CD4-positive, alpha-beta T cell treated with Interleukin-17A for 1 hour (primary cell): Measurements from ENCODE around the gene DGKH.
"Not testable (repeated sequence)": the region's sequence is repeated elsewhere in the genome, so short reads cannot be mapped to it uniquely, and the experiment has no call there.

ENCODE experiments used
- DNase-seq: peaks from one replicate; pipeline ENCODE4 v3.0.0-alpha.2; 2020

Gene DGKH

GRCh38 chr13:42119041-42119440, 70.6 kb downstream of the DGKH start:
- DNase-seq: no peak

GRCh38 chr13:42119875-42120274, 71.4 kb downstream of the DGKH start:
- no peak for DNase-seq

DNA sequence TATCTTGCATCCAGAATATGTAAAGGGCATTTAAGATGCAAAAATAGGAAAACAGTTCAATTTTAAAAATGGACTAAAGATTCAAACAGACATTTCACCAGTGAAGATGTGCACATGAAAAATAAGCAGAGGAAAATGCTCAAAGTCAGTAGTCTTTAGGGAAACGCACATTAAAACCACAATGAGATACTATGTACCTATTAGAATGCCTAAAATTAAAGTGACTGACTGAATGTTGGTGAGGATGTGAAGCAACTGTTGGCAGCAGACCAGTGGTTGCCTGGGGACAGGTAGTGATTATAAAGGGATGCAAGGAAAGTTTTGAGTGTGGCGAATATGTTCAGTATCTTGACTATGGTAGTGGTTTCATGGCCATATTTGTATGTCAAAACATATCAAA, 75.2 kb downstream of the DGKH start:
- DNase-seq: no peak

GRCh38 chr13:42125046-42125445, 76.6 kb downstream of the DGKH start:
- DNase-seq: no peak

GRCh38 chr13:42127047-42127446, 78.6 kb downstream of the DGKH start:
- DNase-seq: no peak

DNA sequence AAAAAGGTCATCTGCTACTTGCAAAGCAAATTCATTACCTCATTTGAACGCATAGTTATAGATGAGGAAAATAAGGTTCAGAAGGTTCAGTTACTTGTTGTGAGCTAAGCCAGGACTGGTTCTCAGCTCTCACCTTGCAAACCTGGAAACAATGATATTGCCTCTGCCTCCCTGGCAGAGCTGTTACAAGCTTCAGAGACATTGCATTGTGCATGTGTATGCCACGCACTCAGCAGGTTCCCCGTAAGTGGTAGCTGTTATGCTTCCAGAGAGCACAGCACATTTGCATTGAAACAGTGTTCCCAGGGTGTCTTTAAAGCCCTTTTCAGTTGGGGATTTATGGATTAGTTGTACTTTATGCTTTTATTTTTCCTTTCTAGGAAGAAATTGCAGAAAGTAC, 80.6 kb downstream of the DGKH start:
- DNase-seq: no peak

GRCh38 chr13:42136518-42136917, 88.1 kb downstream of the DGKH start:
- no peak for DNase-seq

DNA sequence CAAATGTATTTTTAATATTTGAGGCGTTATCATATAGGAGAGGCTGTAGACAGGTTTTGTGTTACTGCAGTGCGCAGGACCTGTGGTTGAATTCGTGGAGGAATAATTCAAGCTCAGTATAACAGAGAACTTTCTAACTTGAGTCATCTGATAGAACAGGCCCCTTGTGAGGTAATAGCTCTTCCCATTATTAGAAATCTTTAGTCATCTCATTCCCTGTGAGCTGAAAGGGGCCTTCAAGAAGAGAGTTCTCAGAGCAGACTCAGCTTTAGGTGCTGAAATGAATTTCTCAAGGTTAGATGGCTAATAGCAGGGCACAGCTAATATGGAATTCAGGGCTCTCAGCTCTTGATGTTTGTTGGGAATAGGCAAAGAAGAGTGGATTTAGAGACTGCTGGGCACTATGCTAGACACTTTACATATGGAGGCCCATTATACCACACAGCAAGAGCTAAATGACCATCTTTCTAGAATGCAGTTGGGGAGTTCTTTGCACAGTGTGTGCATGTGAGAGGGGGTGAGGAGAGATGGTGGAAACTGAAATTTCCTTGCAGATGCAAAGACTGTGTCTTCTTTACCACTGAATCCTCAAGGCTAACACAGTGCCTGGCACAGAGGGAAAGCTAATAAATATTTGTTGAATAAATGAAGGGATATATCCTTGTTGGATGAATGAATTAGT, 89.5 kb downstream of the DGKH start:
- DNase-seq: no peak

GRCh38 chr13:42140494-42140893, 92.0 kb downstream of the DGKH start:
- DNase-seq: no peak

GRCh38 chr13:42141052-42141451, 92.6 kb downstream of the DGKH start:
- not testable (repeated sequence) for DNase-seq

DNA sequence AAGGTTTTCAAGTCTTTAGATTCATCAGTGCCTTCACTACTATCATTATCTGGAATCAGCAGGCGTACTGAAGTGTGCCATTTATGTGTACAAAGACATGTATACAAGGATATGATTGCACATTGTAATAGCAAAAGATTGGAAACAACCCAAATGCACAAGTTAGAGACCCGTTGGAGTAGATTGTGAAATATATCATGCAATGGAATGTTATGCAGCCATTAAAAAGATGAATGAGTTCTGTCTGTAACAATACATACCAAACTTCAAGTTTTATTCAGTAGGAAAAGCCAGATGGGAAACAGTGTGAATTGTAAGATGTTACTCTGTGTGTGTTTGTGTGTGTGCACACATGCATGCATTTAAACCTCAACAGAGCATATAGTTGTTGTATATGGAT, 97.9 kb downstream of the DGKH start:
- no peak for DNase-seq

DNA sequence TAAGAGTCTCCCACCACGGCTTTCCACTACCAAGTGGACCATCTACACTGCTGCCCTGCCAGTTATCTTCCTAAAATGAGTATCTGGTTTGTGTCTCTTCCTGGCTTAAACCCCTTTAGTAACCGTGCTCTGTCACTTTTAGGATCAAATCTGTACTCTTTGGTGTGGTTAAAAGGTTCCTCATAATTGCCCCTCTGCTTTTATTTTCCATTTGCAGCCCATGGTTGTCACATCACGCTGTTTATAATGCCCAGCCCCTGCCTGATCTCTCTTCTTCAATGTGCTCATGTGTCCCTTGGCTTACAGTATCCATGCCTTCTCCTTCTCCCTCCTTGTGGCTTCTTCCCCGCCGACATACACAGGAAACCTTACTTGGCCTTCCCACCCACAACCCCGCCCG, 100.1 kb downstream of the DGKH start:
- no peak for DNase-seq

DNA sequence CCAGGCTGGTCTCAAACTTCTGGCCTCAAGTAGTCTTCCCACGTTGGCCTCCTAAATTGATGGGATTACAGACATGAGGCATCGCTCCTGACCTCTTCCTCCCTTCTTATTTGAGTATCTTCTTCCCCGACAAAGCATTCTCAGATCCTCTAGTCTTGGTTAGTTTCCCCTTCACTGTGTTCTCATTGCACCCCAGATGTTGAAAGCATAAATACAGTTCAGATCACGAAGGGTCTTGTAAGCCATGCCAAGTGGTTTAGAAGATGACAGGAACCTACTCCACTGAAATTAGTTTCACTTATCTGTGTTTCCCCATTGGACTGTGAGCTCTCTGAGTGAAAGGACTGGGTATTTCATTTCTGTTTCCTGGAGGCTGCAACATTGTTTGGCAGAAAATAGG, 100.7 kb downstream of the DGKH start:
- no peak for DNase-seq

DNA sequence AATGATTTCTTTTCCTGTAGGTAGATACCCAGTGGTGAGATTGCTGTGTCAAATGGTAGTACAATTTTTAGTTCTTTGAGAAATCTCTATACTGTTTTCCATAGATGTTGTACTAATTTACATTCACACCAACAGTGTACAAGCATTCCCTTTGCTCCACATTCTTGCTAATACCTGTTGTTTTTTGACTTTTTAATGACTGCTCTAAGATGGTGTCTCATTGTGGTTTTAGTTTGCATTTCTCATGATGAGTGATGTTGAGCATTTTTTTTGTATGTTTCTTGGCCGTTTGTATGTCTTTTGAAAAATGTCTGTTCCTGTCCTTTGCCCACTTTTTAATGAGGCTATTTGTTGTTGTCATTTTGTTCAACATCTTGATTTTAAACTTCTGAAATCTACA, 103.3 kb downstream of the DGKH start:
- DNase-seq: no peak

- no peak for DNase-seq
These were observed 104.0 kb downstream of the DGKH start for GRCh38 chr13:42152495-42152894.

DNA sequence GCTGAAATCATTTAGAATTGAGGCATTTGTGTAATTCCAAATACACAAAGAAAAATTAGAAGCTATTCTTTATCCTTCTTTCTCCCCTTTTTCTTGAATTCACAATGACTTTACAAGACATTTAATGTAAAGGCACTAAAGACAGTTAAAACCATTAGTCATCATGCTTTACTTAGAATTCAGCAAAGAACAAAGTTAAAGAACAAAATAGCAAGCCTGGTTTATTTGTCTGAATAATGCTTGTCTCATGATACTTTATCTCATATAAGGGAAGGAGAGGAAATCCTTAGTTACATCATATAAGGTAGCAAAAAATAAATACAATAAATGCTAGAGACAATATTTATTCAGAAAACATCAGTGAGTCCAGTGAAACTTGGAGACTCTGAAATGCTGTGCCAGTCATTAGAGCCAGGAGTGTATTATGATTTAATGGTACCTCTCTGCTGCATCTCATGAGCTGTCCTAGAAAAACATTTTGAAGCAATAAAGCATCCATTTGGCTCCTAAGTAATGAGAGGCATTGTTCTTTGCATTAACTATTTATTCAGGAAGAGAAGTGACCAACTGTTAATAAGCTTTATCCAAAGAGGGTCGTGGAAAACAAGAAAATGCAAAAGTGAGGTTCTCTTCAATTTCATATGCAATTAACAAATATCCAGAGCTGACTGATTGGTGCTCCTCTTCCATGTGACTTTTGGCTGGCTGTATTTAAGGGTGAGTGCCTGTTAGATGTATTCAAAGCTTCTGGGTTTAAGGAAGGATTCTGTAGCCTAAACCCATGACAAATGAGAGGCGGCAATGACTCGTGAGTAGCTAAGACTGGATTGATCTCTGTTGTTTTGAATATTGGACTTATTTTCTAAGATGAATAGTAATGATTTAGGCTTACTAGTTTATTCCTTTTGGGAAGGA, 105.0 kb downstream of the DGKH start:
- DNase-seq: no peak

DNA sequence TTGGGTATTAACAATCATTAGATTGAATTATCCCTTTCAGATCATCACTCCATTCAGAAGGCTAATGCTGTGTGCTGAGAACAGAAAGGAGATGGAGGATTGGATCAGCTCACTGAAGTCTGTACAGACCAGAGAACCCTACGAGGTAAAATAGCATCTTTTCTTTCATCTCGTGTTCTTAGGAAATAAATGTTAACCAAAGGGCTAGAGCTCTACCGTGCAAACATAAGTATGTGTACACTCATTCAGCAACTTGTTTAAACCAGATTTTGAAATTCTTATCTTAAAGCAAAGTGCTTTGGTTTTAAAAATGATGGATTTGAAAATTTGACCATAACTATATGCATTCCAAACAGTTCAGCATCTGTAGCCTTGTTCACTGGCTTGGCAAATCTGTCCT, 106.8 kb downstream of the DGKH start:
- no peak for DNase-seq

DNA sequence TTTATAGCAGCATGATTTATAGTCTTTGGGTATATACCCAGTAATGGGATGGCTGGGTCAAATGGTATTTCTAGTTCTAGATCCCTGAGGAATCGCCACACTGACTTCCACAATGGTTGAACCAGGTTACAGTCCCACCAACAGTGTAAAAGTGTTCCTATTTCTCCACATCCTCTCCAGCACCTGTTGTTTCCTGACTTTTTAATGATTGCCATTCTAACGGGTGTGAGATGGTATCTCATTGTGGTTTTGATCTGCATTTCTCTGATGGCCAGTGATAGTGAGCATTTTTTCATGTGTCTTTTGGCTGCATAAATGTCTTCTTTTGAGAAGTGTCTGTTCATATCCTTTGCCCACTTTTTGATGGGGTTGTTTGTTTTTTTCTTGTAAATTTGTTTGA, 114.9 kb downstream of the DGKH start:
- DNase-seq: not testable (repeated sequence)

- DNase-seq: not testable (repeated sequence)
These were observed 115.5 kb downstream of the DGKH start for GRCh38 chr13:42163910-42164309.

- DNase-seq: no peak
These were observed 116.2 kb downstream of the DGKH start for GRCh38 chr13:42164557-42165125.

DNA sequence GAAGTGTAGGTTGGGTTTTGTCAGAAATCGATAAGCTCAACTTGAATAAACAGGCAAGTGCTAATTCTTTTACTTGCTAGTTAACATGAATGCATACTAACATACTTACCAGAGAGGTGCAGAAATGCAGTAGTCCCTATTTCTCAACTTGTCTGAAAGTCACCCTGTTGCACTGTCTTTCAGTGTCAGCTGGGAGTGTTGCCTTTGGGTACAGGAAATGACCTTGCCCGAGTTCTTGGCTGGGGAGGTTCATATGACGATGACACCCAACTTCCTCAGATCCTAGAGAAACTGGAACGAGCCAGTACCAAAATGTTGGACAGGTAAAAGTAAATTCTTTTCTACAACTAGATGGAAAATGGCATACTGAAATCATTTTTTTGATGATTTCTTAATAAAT, 120.0 kb downstream of the DGKH start:
- DNase-seq: no peak

DNA sequence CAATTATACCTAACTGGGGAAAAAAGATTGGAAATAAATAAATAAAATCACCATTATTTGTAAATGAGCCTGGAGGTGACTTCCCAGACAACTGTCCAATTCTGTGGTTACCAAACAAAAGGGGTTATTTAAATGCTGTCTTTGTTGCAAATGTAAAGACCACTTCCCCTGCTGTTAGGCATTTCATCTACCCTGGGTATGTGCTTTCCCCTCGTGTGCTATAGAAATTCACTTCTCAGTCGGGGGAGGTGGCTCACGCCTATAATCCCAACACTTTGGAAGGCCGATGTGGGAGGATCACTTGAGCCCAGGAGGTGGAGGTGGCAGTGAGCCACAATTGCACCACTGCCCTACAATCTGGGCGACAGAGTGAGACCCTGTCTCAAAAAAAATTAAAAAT, 121.6 kb downstream of the DGKH start:
- no peak for DNase-seq

- DNase-seq: no peak
These were observed 125.4 kb downstream of the DGKH start for GRCh38 chr13:42173789-42174343.
